GM21390 (cell line): ENCODE measurements around the gene TANC1.

ENCODE experiments used
- ATAC-seq: cut with Tn5 transposase; IDR thresholded peaks from one replicate; pipeline ENCODE4 v1.9.1; 2021; ENCODE audit not compliant: unreplicated experiment

TANC1 gene

GRCh38 chr2:159185401-159186130, 217.1 kb downstream of the TANC1 start:
- ATAC-seq = peak; percentile 63

GRCh38 chr2:159186462-159186861, 218.0 kb downstream of the TANC1 start:
- peak; percentile 41 for ATAC-seq

- no peak for ATAC-seq
Measured at GRCh38 chr2:159187106-159187505, 218.7 kb downstream of the TANC1 start.

- no peak for ATAC-seq
Measured at GRCh38 chr2:159188449-159188848, 220.0 kb downstream of the TANC1 start.

GRCh38 chr2:159192371-159192918, 224.0 kb downstream of the TANC1 start:
- no peak for ATAC-seq

- no peak for ATAC-seq
Measured at GRCh38 chr2:159193791-159194190, 225.4 kb downstream of the TANC1 start.

- ATAC-seq = no peak
Measured at GRCh38 chr2:159194241-159194640, 225.8 kb downstream of the TANC1 start.

- ATAC-seq = no peak
Measured at GRCh38 chr2:159195697-159196096, 227.3 kb downstream of the TANC1 start.

GRCh38 chr2:159196393-159196925, 228.0 kb downstream of the TANC1 start:
- no peak for ATAC-seq

- ATAC-seq = no peak
Measured at GRCh38 chr2:159199236-159199635, 230.8 kb downstream of the TANC1 start.

GRCh38 chr2:159199761-159200465, 231.5 kb downstream of the TANC1 start:
- ATAC-seq = no peak

- ATAC-seq = no peak
Measured at GRCh38 chr2:159200498-159200897, 232.1 kb downstream of the TANC1 start.

- peak; percentile 99 for ATAC-seq
Measured at GRCh38 chr2:159201360-159202063, 233.1 kb downstream of the TANC1 start.

- ATAC-seq = no peak
Measured at GRCh38 chr2:159202568-159203071, 234.2 kb downstream of the TANC1 start.

GRCh38 chr2:159204381-159205144, 236.1 kb downstream of the TANC1 start:
- ATAC-seq = no peak

GRCh38 chr2:159206736-159207380, 238.4 kb downstream of the TANC1 start:
- no peak for ATAC-seq

- no peak for ATAC-seq
Measured at GRCh38 chr2:159208438-159208837, 240.0 kb downstream of the TANC1 start.

- ATAC-seq = peak; percentile 93
Measured at GRCh38 chr2:159209341-159210306, 241.2 kb downstream of the TANC1 start.
